ENCODE results near the gene WDR81. TPM values are rescaled to one million over a fixed set of nuclear protein-coding genes. Genes with fewer than 3 reads are reported as not detected.
"Not testable (repeated sequence)": the region's sequence is repeated elsewhere in the genome, so short reads cannot be mapped to it uniquely, and the experiment has no call there.

The WDR81 gene
- total RNA-seq, 2 experiments from 2014 or later: 7.0 to 8.0 TPM

GRCh38 chr17:1697681-1698080 lies 26.8 kb upstream of the WDR81 start:
- H3K27ac Mint-ChIP-seq: no peak overlapping the region
- H3K4me3 Mint-ChIP-seq: no peak overlapping the region
- H3K4me1 Mint-ChIP-seq (ENCODE audit: low read depth): no peaks in the 10 kb centered on the region
- intact Hi-C loops (cut with micrococcal nuclease): no loop called here
- H3K27me3 Mint-ChIP-seq: no peaks in the 10 kb centered on the region
- H3K36me3 Mint-ChIP-seq (ENCODE audit: low read depth): no peaks in the 10 kb centered on the region
- CTCF ChIA-PET: no interaction called here
- DNase-seq (no peak), ATAC-seq (no peak)
- POLR2A ChIA-PET: no interaction called here
- TF ChIP-seq CTCF (IDR thresholded peaks at IDR 0.05): no peak
- H3K9me3 Mint-ChIP-seq: no peaks in the 10 kb centered on the region

- intact Hi-C loops (cut with micrococcal nuclease); H3K36me3 Mint-ChIP-seq (ENCODE audit: low read depth); DNase-seq; H3K27me3 Mint-ChIP-seq; H3K4me1 Mint-ChIP-seq (ENCODE audit: low read depth); H3K4me3 Mint-ChIP-seq; CTCF ChIA-PET; H3K27ac Mint-ChIP-seq; ATAC-seq; H3K9me3 Mint-ChIP-seq; POLR2A ChIA-PET: not testable (repeated sequence)
Observed at GRCh38 chr17:1699891-1700290, 24.6 kb upstream of the WDR81 start.

- Mint-ChIP-seq H3K4me3 (no peak overlapping the region), H3K9me3 (no peaks in the 10 kb centered on the region), H3K27ac (no peak overlapping the region), H3K27me3 (peaks cover 13% of the 10 kb centered on the region), H3K4me1 (ENCODE audit: low read depth) (no peaks in the 10 kb centered on the region), H3K36me3 (ENCODE audit: low read depth) (no peaks in the 10 kb centered on the region)
- ChIA-PET POLR2A (no interaction called here), CTCF (no interaction called here)
- intact Hi-C loops (cut with micrococcal nuclease): no loop called here
- TF ChIP-seq CTCF (IDR thresholded peaks at IDR 0.05): no peak
- ATAC-seq (no peak), DNase-seq (no peak)
Observed at GRCh38 chr17:1703063-1703462, 21.4 kb upstream of the WDR81 start.

- Mint-ChIP-seq H3K4me3 (no peak overlapping the region), H3K27ac (no peak overlapping the region), H3K36me3 (ENCODE audit: low read depth) (no peaks in the 10 kb centered on the region), H3K4me1 (ENCODE audit: low read depth) (no peaks in the 10 kb centered on the region), H3K27me3 (peaks cover 13% of the 10 kb centered on the region), H3K9me3 (no peaks in the 10 kb centered on the region)
- POLR2A ChIA-PET: no interaction called here
- TF ChIP-seq CTCF (IDR thresholded peaks at IDR 0.05): no peak
- intact Hi-C loops (cut with micrococcal nuclease): no loop called here
- CTCF ChIA-PET: interaction anchor here (1.3 to 1.6 kb wide), 2 partner anchors 16 to 36 kb away, joined by 4 to 7 read pairs; no protein-coding TSS in a partner anchor
- no peak for DNase-seq
- ATAC-seq: no peak
Observed at GRCh38 chr17:1705004-1705403, 19.5 kb upstream of the WDR81 start.

GRCh38 chr17:1707107-1707506 lies 17.4 kb upstream of the WDR81 start:
- Mint-ChIP-seq H3K4me1 (ENCODE audit: low read depth) (peaks cover 10% of the 10 kb centered on the region), H3K36me3 (ENCODE audit: low read depth) (peaks cover 2% of the 10 kb centered on the region), H3K9me3 (no peaks in the 10 kb centered on the region), H3K4me3 (no peak overlapping the region), H3K27me3 (peaks cover 21% of the 10 kb centered on the region), H3K27ac (no peak overlapping the region)
- DNase-seq: no peak
- POLR2A ChIA-PET: interaction anchor here (1.0 kb wide), 1 partner anchor 10 kb away, joined by 3 read pairs; no protein-coding TSS in a partner anchor
- CTCF ChIA-PET: interaction anchor here (1.0 to 1.1 kb wide), 2 partner anchors 38 to 57 kb away, joined by 3 to 4 read pairs; partner anchors contain the start of gene RILP
- intact Hi-C loops (cut with micrococcal nuclease): no loop called here
- TF ChIP-seq CTCF (IDR thresholded peaks at IDR 0.05): no peak
- no peak for ATAC-seq

- intact Hi-C loops (cut with micrococcal nuclease); H3K9me3 Mint-ChIP-seq; H3K4me3 Mint-ChIP-seq; H3K27ac Mint-ChIP-seq; H3K36me3 Mint-ChIP-seq (ENCODE audit: low read depth); H3K4me1 Mint-ChIP-seq (ENCODE audit: low read depth); ATAC-seq; DNase-seq: not testable (repeated sequence)
- peaks cover 21% of the 10 kb centered on the region for H3K27me3 Mint-ChIP-seq
- CTCF ChIA-PET: interaction anchor here (1.1 to 1.7 kb wide), 2 partner anchors 41 to 60 kb away, joined by 3 to 5 read pairs; partner anchors contain the start of gene RILP
- POLR2A ChIA-PET: interaction anchor here (0.5 kb wide), 1 partner anchor 334 kb away, joined by 4 read pairs; no protein-coding TSS in a partner anchor
Observed at GRCh38 chr17:1708791-1709346, 15.6 kb upstream of the WDR81 start.

Measured in activated CD8-positive, alpha-beta T cell treated with anti-CD3 and anti-CD28 coated beads for 36 hours (primary cell).